Adrenal gland (tissue), 12 donors: ENCODE measurements around the gene TRMT2A. TPM values are rescaled to one million over a fixed set of nuclear protein-coding genes. Genes with fewer than 3 reads are reported as not detected.
A peak's percentile ranks its signal among the peaks of the same experiment; 100 is the strongest.

Experiments used
- DNase-seq, 7 donors: peaks; one replicate each; pipeline ENCODE4 v3.0.0-alpha.2; 2019 to 2020
- H3K27ac ChIP-seq, 5 donors: fragments of 200-600 bp; sonication (generic) in 4 of 5; 1 replicate in 3 of 5; 2 replicates in 2 of 5; pipeline versions ENCODE4 v1.5.1 to v1.8.0; 2016 to 2020; ENCODE audit warnings: mild to moderate bottlenecking in 1 of 5
- H3K27me3 ChIP-seq: fragments of 200-600 bp; 2 replicates; pipeline ENCODE4 v1.8.0; 2021
- H3K36me3 ChIP-seq, 2 donors: fragments of 200-600 bp; replicated peaks in 1 of 2; 1 replicate in 1 of 2; 2 replicates in 1 of 2; pipeline versions ENCODE4 v1.5.1 to v1.8.0; 2018 to 2022
- H3K4me1 ChIP-seq, 2 donors: fragments of 200-600 bp; replicated peaks in 1 of 2; 1 replicate in 1 of 2; 2 replicates in 1 of 2; pipeline versions ENCODE4 v1.5.1 to v1.8.0; 2018 to 2021
- H3K4me3 ChIP-seq, 4 donors: fragments of 200-600 bp; sonication (generic) in 3 of 4; one replicate each; pipeline ENCODE4 v1.5.1; 2016 to 2018
- H3K9me3 ChIP-seq, 3 donors: fragments of 200-600 bp; sonication (generic) in 1 of 3; replicated peaks in 1 of 3; 1 replicate in 2 of 3; 2 replicates in 1 of 3; pipeline versions ENCODE4 v1.5.1 to v1.8.0; 2016 to 2021
- POLR2A ChIP-seq, 2 donors: fragments of 450-650 bp; IDR thresholded peaks; one replicate each; pipeline ENCODE4 v1.6.1; 2017; ENCODE audit warnings: antibody characterized with exemption in 2 of 2, mild to moderate bottlenecking in 2 of 2, moderate library complexity in 1 of 2
- WGBS, 4 donors: extraction: QIAGEN DNeasy Blood & Tissue Kit in 2 of 4; methylation state at CpG; one replicate each; pipeline versions ENCODE4 v1.1.5 to v1.1.7; 2013 to 2017; 5-methylcytosine and 5-hydroxymethylcytosine counted together
- intact Hi-C, 2 donors: fragments of 100-400 bp; cut with DNase I; formaldehyde crosslinking; loops; one replicate each; pipeline versions ENCODE4 v1.14.1 to v1.15.0; 2022 to 2023
- polyA plus RNA-seq, 3 donors: library from polyadenylated mRNA; stranded (reverse); fragments of 200-250 nt in 2 of 3; fragments of 350-450 nt in 1 of 3; fragmentation: Illumina TruSeq in 1 of 3; extraction: RNeasy Lipid Tissue Mini Kit (QIAGEN cat#74804) in 1 of 3; gene quantifications; one replicate each; pipeline ENCODE4 v1.2.3, GENCODE V29; 2013 to 2014
- total RNA-seq, 9 donors: library from RNA; depleted of rRNA in 4 of 9; stranded (reverse); fragments of >200 nt in 4 of 9; fragments of 120-200 nt in 1 of 9; fragmentation: NEBNext Ultra II Directional in 1 of 9; extraction: Animal tissue kit (Norgen Biotek cat#: 25700) in 1 of 9; gene quantifications; one replicate each; pipeline versions ENCODE4 v1.1.0 to v1.2.4, GENCODE V29; 2013 to 2023
- TF ChIP-seq, protein P1 (sequence below), 6 experiments: fragments of 450-650 bp in 4 of 6; fragments of 200-600 bp in 2 of 6; sonication (generic) in 1 of 6; IDR thresholded peaks; 1 replicate in 5 of 6; 2 replicates in 1 of 6; pipeline versions ENCODE4 v1.5.1 to v1.8.0; 2016 to 2021; ENCODE audit warnings: antibody characterized with exemption in 6 of 6, mild to moderate bottlenecking in 2 of 6, moderate library complexity in 1 of 6
- donor health status: healthy with polysubstance abuse.
- donor health status: Bipolar disorder and iron deficiency.
- donor health status: DM: yes; HTN: yes; CAD: no.
- donor health status: DM: no; HTN: no; CAD: no.
- donor health status: DM: no; HTN: no; CAD: no.
- donor health status: DM: yes; HTN: yes; CAD: no.

TRMT2A gene
- total and polyA plus RNA-seq, 12 donors, result 22.4 to 283 (median 66.8) TPM

DNA sequence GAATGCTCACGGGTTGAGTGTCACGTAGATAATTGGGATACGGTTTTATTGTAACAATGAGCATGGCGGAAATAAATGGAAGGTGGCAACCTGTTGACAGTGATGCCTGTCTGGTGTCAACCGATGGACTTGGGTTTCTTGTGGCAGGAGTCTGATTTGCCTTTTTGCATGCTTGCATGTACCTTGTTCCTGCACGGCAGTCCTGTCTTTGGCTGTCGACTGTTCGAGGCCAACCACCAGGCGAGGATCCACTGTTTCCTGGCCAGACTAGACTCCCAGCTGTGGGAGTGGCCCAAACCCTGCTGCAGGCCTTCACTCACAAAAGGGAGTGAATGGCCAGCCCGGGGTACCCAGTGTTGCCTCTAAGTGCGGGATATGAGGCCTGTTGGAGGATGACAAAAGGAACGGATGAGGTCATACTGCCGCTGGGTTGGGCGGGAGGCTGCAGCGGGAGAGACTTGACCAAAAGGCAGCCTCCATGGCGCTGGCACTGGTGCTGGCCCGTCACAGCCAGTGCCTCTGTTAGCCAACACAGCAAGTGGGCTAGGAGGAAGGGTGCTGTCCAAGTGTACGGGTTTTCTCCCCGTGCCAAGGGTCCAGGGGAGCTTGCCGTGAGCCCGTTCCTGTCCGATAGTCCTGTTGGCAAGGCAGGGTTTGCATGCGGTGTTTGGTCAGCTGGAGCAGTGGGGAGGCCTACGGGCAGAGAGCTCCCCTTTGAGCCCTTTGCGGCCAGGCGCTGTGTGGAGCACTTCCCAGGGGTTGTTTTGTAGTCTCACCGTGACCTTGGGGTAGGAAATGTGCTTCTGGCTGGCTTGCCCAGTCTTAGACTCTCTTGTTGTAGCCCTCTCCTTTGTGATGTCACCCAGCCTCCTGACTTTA, 36.0 kb downstream of the TRMT2A start:
- H3K27me3 ChIP-seq, result no peaks in the 10 kb centered on the region
- no peaks in the 10 kb centered on the region for H3K9me3 ChIP-seq
- peaks cover 0 to 5% of the 10 kb centered on the region in 2 donors for H3K36me3 ChIP-seq
- H3K27ac ChIP-seq, result peak overlapping the region; percentile 60 to 96 (median 86)
- no peak for TF ChIP-seq POLR2A (IDR thresholded peaks at IDR 0.05)
- TF ChIP-seq, protein P1, sequence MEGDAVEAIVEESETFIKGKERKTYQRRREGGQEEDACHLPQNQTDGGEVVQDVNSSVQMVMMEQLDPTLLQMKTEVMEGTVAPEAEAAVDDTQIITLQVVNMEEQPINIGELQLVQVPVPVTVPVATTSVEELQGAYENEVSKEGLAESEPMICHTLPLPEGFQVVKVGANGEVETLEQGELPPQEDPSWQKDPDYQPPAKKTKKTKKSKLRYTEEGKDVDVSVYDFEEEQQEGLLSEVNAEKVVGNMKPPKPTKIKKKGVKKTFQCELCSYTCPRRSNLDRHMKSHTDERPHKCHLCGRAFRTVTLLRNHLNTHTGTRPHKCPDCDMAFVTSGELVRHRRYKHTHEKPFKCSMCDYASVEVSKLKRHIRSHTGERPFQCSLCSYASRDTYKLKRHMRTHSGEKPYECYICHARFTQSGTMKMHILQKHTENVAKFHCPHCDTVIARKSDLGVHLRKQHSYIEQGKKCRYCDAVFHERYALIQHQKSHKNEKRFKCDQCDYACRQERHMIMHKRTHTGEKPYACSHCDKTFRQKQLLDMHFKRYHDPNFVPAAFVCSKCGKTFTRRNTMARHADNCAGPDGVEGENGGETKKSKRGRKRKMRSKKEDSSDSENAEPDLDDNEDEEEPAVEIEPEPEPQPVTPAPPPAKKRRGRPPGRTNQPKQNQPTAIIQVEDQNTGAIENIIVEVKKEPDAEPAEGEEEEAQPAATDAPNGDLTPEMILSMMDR (IDR thresholded peaks at IDR 0.05), result no peak
- peak overlapping the region in 3 of 4 donors; percentile 62 to 81 (median 79) for H3K4me3 ChIP-seq
- WGBS, 4 donors, result 9 to 21% (median 19%) methylated on average over 7 to 27 of the region's 27 CpGs
- peaks cover 11 to 46% of the 10 kb centered on the region in 2 donors for H3K4me1 ChIP-seq
- DNase-seq, result peak in 6 of 7 donors; percentile 46 to 68 (median 54)
- intact Hi-C loops, result loop anchor here in 1 of 2 donors (10.0 kb wide), 1 partner anchor 106 kb away; no protein-coding TSS in a partner anchor

DNA sequence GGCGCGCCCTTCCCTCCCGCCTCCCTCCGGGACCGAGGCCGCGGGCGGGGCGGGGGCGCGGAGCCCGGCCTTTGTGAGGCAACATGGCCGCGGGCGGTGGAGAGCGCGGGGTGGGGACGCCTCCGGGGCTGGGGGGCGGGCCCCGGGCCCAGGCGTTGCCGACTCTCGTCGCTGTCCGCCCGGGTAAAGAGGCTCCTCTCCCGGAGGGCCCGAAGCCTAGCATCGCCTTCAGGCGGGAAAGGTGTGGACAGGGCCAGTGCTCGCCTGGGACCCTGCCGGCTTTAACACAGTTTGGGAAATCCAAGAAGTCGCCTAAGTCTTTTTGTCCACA, 36.6 kb downstream of the TRMT2A start:
- 0% methylated on average over 3 to 34 of the region's 34 CpGs; no CpG with 5 or more reads in 1 of the 4 donors for WGBS, 4 donors
- Histone ChIP-seq H3K27ac (peak overlapping the region; percentile 60 to 96 (median 86)), H3K9me3 (no peaks in the 10 kb centered on the region), H3K4me3 (peak overlapping the region in 3 of 4 donors; percentile 62 to 81 (median 79)), H3K4me1 (peaks cover 11 to 46% of the 10 kb centered on the region in 2 donors), H3K36me3 (no peaks in the 10 kb centered on the region), H3K27me3 (no peaks in the 10 kb centered on the region)
- peak; percentile 44 to 71 (median 58) for DNase-seq
- intact Hi-C loops, result loop anchor here in 1 of 2 donors (10.0 kb wide), 1 partner anchor 106 kb away; no protein-coding TSS in a partner anchor
- no peak for TF ChIP-seq POLR2A (IDR thresholded peaks at IDR 0.05)
- TF ChIP-seq, protein P1 (IDR thresholded peaks at IDR 0.05), result no peak

DNA sequence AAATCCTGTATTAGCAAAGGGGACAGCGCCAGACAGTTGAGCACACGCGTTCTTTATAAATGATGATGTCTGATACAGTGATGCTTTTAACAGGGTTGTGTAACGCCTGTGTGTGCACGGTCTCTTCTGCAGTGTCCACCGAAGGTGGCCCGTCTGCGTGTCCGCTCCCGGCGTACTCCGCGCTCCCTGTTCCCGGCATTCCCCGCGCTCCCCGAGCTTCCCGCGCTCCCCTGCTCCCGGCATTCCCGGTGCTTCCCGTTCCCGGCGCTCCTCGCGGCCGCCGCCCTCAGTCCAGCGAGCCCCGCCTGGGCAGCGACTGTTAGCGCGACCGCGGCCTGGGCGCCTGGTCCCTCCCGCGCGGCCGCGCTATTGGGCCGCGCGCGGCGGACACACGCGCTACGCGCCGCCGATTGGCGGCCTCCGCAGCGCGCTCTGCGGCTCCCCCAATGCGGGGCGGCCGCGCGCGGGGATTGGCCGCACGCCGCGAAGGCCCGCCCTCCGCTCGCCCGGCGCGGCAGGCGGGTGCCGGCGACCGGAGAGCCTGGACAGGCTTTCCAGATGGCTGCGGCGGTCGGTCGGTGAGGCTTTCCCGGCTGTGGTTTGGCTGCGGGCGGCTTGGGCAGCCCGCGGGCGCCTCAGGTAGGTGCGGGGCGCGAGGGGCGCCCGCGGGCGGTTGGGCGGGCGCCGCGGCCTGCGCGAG, 37.1 kb downstream of the TRMT2A start, which contains the start of gene DGCR8:
TSS of gene DGCR8 (plus strand) at position 497 of the 700 bp plus-strand sequence. CDS start 5,723 bp downstream, outside the sequence.
- peak; percentile 19 to 51 for TF ChIP-seq POLR2A (IDR thresholded peaks at IDR 0.05)
- TF ChIP-seq, protein P1 (IDR thresholded peaks at IDR 0.05), result no peak
- H3K9me3 ChIP-seq, result no peaks in the 10 kb centered on the region
- H3K27ac ChIP-seq, result peak within 1 kb of the TSS; percentile 60 to 96 (median 86)
- 0 to 1% (median 0%) methylated on average over 4 to 99 of the region's 100 CpGs; no CpG with 5 or more reads in 1 of the 4 donors for WGBS, 4 donors
- H3K27me3 ChIP-seq, result no peaks in the 10 kb centered on the region
- DNase-seq, result peak; percentile 92 to 96 (median 93)
- peaks cover 11 to 43% of the 10 kb centered on the region in 2 donors for H3K4me1 ChIP-seq
- no peaks in the 10 kb centered on the region for H3K36me3 ChIP-seq
- intact Hi-C loops, result loop anchor here in 1 of 2 donors (10.0 kb wide), 1 partner anchor 105 kb away; no protein-coding TSS in a partner anchor
- H3K4me3 ChIP-seq, result peak within 1 kb of the TSS in 3 of 4 donors; percentile 62 to 81 (median 79)
